ENCODE measurements around the gene COBLL1. TPM values are rescaled to one million over a fixed set of nuclear protein-coding genes. Genes with fewer than 3 reads are reported as not detected.

The COBLL1 gene
- total RNA-seq, 1 experiment from 2014 or later = 8.0 TPM

- Histone ChIP-seq H3K4me3 (no peak overlapping the region), H3K4me1 (replicated peaks; ENCODE audit: insufficient read depth) (no peaks in the 10 kb centered on the region), H3K36me3 (ENCODE audit: low read depth) (no peaks in the 10 kb centered on the region), H3K27ac (no peak overlapping the region), H3K27me3 (ENCODE audit: insufficient read depth, low read depth) (no peaks in the 10 kb centered on the region), H3K9me2 (ENCODE audit: insufficient read depth) (no peaks in the 10 kb centered on the region), H4K20me1 (ENCODE audit: insufficient read depth) (no peaks in the 10 kb centered on the region), H3K4me2 (no peak overlapping the region), H3K9me3 (ENCODE audit: insufficient read depth, low read depth) (no peaks in the 10 kb centered on the region), H3K79me2 (ENCODE audit: low read depth) (no peaks in the 10 kb centered on the region), H2AFZ (no peak overlapping the region), H3F3A (ENCODE audit: insufficient read depth, low read depth) (no peaks in the 10 kb centered on the region)
- no peak for DNase-seq
- intact Hi-C loops (cut with micrococcal nuclease; ENCODE audit: unreplicated experiment) = no loop called here
- CTCF ChIA-PET = no interaction called here
- POLR2A ChIA-PET (ENCODE audit: unreplicated experiment) = no interaction called here
- TF ChIP-seq EZH2 (IDR thresholded peaks at IDR 0.05; ENCODE audit: low read depth) (no peak), CTCF (conservative IDR thresholded peaks at IDR 0.05) (no peak)
- no TSS peak for BruUV-seq (replicated peaks)
Observed at GRCh38 chr2:164802095-164802707, 39.4 kb downstream of the COBLL1 start.

DNA sequence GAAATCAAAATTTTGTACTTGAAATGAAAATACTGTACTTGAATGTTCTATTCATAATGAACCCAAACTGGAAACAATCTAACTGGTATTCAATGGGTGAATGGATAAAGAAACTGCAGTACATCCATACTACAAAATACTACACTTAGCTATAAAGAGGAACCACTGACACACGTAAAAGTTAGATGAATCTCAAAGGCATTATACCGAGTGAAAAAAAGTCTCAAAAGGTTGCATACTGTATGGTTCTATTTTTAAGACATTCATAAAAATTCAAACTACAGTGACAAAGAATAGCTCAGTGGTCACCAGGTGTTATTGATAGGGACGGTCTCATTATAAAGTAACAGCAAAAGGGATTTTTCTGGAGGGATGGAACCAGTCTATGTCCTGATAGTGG lies 41.1 kb downstream of the COBLL1 start:
- Histone ChIP-seq H3K9me2 (ENCODE audit: insufficient read depth) (no peaks in the 10 kb centered on the region), H3K79me2 (ENCODE audit: low read depth) (no peaks in the 10 kb centered on the region), H3K27me3 (ENCODE audit: insufficient read depth, low read depth) (no peaks in the 10 kb centered on the region), H3K4me2 (no peak overlapping the region), H3K27ac (no peak overlapping the region), H3F3A (ENCODE audit: insufficient read depth, low read depth) (no peaks in the 10 kb centered on the region), H3K4me1 (replicated peaks; ENCODE audit: insufficient read depth) (no peaks in the 10 kb centered on the region), H2AFZ (no peak overlapping the region), H3K9me3 (ENCODE audit: insufficient read depth, low read depth) (no peaks in the 10 kb centered on the region), H3K36me3 (ENCODE audit: low read depth) (no peaks in the 10 kb centered on the region), H3K4me3 (no peak overlapping the region), H4K20me1 (ENCODE audit: insufficient read depth) (no peaks in the 10 kb centered on the region)
- no peak for TF ChIP-seq CTCF (conservative IDR thresholded peaks at IDR 0.05)
- no peak for TF ChIP-seq EZH2 (IDR thresholded peaks at IDR 0.05; ENCODE audit: low read depth)
- BruUV-seq (replicated peaks) = no TSS peak
- POLR2A ChIA-PET (ENCODE audit: unreplicated experiment) = no interaction called here
- CTCF ChIA-PET = no interaction called here
- intact Hi-C loops (cut with micrococcal nuclease; ENCODE audit: unreplicated experiment) = no loop called here
- no peak for DNase-seq

GRCh38 chr2:164797627-164798026 lies 44.0 kb downstream of the COBLL1 start:
- Histone ChIP-seq H3K4me2 (no peak overlapping the region), H3K79me2 (ENCODE audit: low read depth) (no peaks in the 10 kb centered on the region), H3K4me3 (no peak overlapping the region), H3K9me2 (ENCODE audit: insufficient read depth) (no peaks in the 10 kb centered on the region), H4K20me1 (ENCODE audit: insufficient read depth) (no peaks in the 10 kb centered on the region), H3F3A (ENCODE audit: insufficient read depth, low read depth) (no peaks in the 10 kb centered on the region), H3K36me3 (ENCODE audit: low read depth) (no peaks in the 10 kb centered on the region), H3K4me1 (replicated peaks; ENCODE audit: insufficient read depth) (no peaks in the 10 kb centered on the region), H3K27me3 (ENCODE audit: insufficient read depth, low read depth) (no peaks in the 10 kb centered on the region), H3K9me3 (ENCODE audit: insufficient read depth, low read depth) (no peaks in the 10 kb centered on the region), H3K27ac (no peak overlapping the region), H2AFZ (no peak overlapping the region)
- no peak for DNase-seq
- ChIA-PET CTCF (no interaction called here), POLR2A (ENCODE audit: unreplicated experiment) (interaction anchor here (0.7 kb wide), 1 partner anchor 123 kb away, joined by 8 read pairs; no protein-coding TSS in a partner anchor)
- no TSS peak for BruUV-seq (replicated peaks)
- intact Hi-C loops (cut with micrococcal nuclease; ENCODE audit: unreplicated experiment) = no loop called here
- TF ChIP-seq CTCF (conservative IDR thresholded peaks at IDR 0.05) (no peak), EZH2 (IDR thresholded peaks at IDR 0.05; ENCODE audit: low read depth) (no peak)
